HAP-1 (cell line): ENCODE results near the gene RGS6.
A peak's percentile ranks its signal among the peaks of the same experiment; 100 is the strongest.

Experiments used
- DNase-seq, 2 experiments: peaks; one replicate each; pipeline ENCODE4 v3.0.0-alpha.2; 2016 to 2020; ENCODE audit warnings: low spot score in 2 of 2
- H3K27me3 ChIP-seq: fragments of 250-450 bp; sonication (Bioruptor Pico); 2 replicates; pipeline ENCODE4 v1.5.1; 2020; ENCODE audit warnings: low read depth, mild to moderate bottlenecking, moderate library complexity
- H3K36me3 ChIP-seq: fragments of 250-450 bp; sonication (Bioruptor Pico); replicated peaks from 2 replicates; pipeline ENCODE4 v1.5.1; 2020; ENCODE audit warnings: mild to moderate bottlenecking
- H3K4me1 ChIP-seq: fragments of 250-450 bp; sonication (Bioruptor Pico); 2 replicates; pipeline ENCODE4 v1.5.1; 2020; ENCODE audit warnings: mild to moderate bottlenecking
- H3K4me3 ChIP-seq: fragments of 250-450 bp; sonication (Bioruptor Pico); 2 replicates; pipeline ENCODE4 v1.5.1; 2020; ENCODE audit warnings: mild to moderate bottlenecking, moderate library complexity
- H3K9me3 ChIP-seq: fragments of 250-450 bp; sonication (Bioruptor Pico); 2 replicates; pipeline ENCODE4 v1.5.1; 2020; ENCODE audit warnings: mild to moderate bottlenecking, moderate library complexity
- in situ Hi-C: fragments of 300-500 bp; cut with MboI; formaldehyde crosslinking; loops from 3 replicates; pipeline ENCODE4 v1.14.3; 2020; ENCODE audit warnings: low sequenced_read_pairs, inconsistent platforms, mixed read lengths

The RGS6 gene

DNA sequence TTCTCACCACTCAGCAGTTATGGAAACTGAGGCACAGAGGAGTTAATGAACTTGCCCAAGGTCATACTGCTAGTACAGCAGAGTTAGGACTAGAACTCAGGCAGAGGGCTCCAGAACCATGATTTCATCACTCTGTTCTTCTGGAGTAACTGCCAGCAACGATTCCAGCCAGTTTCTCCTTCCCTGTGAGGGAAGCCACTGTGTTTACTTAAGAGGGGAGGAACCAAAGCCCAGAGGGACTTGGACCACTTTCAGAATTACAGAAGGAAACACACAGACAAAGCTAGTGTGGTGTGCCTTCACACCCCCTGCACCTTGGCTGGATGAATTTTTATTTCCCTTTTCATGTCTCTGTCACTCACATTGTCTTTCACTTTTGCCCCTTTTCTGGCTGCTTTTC, 563.4 kb downstream of the RGS6 start:
- in situ Hi-C loops = no loop called here
- DNase-seq = no peak
- H3K36me3 ChIP-seq = no peaks in the 10 kb centered on the region
- no peaks in the 10 kb centered on the region for H3K9me3 ChIP-seq
- H3K4me3 ChIP-seq = no peak overlapping the region
- no peaks in the 10 kb centered on the region for H3K4me1 ChIP-seq
- H3K27me3 ChIP-seq = peaks cover 6% of the 10 kb centered on the region; the same call in 1 of the 2 replicates

DNA sequence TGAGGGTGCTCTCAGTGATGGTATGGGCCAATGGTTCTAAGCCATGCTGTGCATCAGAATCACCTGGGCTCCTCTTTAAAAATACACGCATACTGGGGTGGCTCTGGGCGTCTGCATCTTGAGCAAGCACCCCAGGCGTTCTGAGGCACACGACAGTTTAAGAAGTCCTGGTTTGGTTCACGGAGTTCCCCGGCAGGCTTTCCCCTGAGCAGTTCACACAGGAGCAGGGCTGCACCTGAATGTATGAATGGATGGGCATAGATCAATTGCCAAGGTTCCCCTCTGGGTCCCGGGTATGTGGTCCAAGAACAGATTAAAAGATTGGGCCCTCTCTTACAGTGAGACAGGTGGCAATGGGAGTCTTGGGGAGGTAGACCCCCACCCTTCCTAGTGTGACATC, 566.4 kb downstream of the RGS6 start:
- Histone ChIP-seq H3K36me3 (no peaks in the 10 kb centered on the region), H3K4me1 (no peaks in the 10 kb centered on the region), H3K9me3 (no peaks in the 10 kb centered on the region), H3K4me3 (no peak overlapping the region), H3K27me3 (peaks cover 6% of the 10 kb centered on the region; the same call in 1 of the 2 replicates)
- no peak for DNase-seq
- in situ Hi-C loops = no loop called here

DNA sequence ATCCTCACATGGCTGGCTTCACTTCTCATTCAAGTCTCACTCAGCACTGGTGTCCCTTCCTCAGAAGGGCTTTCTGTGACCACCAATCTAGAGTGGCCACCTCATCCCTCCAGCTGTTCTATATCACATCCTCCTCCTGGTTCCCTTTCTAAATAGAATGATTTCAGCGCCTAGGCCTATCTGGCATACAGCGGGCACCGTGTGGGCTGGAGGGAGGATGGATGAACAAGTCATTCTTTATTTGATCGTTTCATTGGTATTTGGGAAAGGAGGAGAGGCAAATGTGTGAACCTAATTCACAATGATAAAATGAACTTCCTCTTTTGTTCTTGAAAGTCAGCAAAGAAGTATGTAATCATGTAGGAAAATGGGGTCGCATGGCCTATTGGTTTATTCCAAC, 567.5 kb downstream of the RGS6 start:
- in situ Hi-C loops = loop anchor here (25.0 kb wide), 1 partner anchor 963 kb away; the partner anchor contains the start of gene NUMB
- no peak for DNase-seq
- H3K27me3 ChIP-seq = peaks cover 5% of the 10 kb centered on the region; the same call in 1 of the 2 replicates
- H3K36me3 ChIP-seq = no peaks in the 10 kb centered on the region
- H3K4me1 ChIP-seq = no peaks in the 10 kb centered on the region
- no peak overlapping the region for H3K4me3 ChIP-seq
- H3K9me3 ChIP-seq = no peaks in the 10 kb centered on the region

DNA sequence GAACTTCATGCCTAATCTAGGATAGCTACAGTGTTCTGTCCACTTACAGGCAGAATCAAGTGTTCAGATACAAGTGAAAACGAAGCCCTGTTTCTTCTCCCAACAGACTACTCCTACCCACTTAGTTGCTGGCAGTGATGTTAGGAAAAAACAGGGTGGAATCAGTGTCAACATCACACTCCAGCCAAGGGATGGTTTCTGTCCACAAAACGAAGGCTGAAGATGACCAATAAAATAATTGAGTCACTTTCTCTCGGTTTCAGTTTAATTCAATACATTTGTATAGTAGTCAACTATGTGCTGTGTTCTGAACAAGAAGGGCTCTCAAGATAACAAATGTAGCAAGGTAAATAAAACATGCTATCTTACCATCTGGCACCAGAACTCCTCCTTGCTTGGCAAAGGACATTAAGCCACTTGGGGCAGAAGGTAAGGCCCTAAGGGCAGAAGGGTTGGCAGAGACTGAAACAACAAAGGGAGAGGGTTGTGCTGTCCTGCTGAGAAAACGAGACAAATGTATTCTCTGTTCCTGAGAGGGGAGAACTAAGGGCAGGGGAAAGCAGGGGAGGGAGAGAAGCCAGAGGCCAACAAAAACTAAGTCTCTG, 568.1 kb downstream of the RGS6 start:
- DNase-seq = no peak
- Histone ChIP-seq H3K36me3 (no peaks in the 10 kb centered on the region), H3K4me1 (no peaks in the 10 kb centered on the region), H3K4me3 (no peak overlapping the region), H3K9me3 (no peaks in the 10 kb centered on the region), H3K27me3 (no peaks in the 10 kb centered on the region; the same call in 1 of the 2 replicates)
- in situ Hi-C loops = loop anchor here (25.0 kb wide), 1 partner anchor 962 kb away; the partner anchor contains the start of gene NUMB

DNA sequence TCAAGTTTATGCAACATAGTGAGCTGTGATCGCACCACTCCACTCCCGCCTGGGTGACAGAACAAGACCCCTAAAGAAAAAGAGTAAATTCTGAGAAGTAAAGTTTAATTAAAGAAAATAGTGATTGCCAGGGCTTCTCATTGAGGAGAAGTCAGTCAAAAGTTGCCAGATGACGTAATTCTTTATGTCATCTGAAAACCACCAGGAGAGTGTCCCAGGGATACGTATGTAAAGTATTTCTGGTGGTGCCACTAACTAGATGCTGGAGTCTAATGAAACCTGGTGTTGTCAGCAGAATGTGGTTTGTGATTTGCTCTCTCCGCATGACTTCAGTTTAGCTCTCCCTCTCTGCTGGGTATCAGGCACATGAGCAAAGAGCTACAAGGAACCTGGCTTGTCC, 569.2 kb downstream of the RGS6 start:
- DNase-seq = no peak
- in situ Hi-C loops = loop anchor here (25.0 kb wide), 1 partner anchor 961 kb away; the partner anchor contains the start of gene NUMB
- Histone ChIP-seq H3K27me3 (no peaks in the 10 kb centered on the region), H3K4me1 (no peaks in the 10 kb centered on the region), H3K4me3 (no peak overlapping the region), H3K36me3 (no peaks in the 10 kb centered on the region), H3K9me3 (no peaks in the 10 kb centered on the region)

DNA sequence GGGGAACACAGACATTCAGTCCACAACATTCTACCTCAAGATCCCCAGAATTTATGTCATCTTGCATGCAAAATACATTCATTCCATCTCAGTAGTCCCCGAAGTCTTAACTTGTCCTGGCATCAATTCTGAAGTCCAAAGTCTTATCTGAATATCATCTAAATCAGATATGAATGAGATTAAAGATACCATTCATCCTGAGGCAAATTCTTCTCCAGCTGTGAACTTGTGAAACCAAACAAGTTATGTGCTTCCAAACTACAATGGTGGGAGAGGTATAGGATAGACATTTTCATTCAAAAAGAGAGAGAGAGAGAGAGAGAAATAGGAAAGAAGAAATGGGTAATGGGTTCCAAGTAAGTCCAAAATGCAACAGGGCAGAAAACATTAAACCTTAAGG, 571.0 kb downstream of the RGS6 start:
- in situ Hi-C loops = loop anchor here (25.0 kb wide), 1 partner anchor 959 kb away; the partner anchor contains the start of gene NUMB
- no peaks in the 10 kb centered on the region for H3K27me3 ChIP-seq
- DNase-seq = no peak
- H3K4me1 ChIP-seq = no peaks in the 10 kb centered on the region
- H3K9me3 ChIP-seq = no peaks in the 10 kb centered on the region
- no peaks in the 10 kb centered on the region for H3K36me3 ChIP-seq
- no peak overlapping the region for H3K4me3 ChIP-seq

DNA sequence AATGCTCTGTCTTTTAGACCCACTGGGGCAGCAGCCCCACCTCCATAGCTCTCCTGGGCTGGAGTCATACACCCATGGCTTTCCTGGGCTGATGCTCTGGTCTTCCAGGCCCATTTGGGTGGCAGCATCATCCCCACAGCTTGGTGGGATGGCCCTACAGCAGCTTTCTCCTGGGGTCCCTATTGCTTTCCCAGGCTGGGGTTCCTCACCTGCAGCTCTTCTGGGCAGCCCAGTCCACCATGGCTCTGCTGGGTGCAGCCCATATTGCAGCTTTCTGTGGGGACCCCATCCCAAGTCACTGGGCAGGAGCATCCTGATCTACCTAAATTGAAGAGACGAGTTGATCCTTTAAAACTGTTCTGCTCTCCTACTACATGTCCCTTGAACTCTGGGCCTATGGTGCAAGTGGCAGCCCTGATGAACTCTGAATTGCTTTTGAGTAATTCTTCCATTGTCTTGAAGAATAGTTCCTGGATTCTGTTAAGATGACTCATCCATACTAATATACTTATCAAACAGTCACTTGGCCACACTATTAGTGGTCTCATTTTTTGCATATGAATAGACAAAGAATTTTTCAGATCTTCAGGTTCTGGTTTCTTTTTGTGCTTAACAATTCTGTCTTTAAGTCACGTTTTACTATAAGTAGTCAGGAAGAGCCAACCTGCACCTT, 571.6 kb downstream of the RGS6 start:
- peak in 1 of 2 experiments; percentile 39 for DNase-seq
- Histone ChIP-seq H3K36me3 (no peaks in the 10 kb centered on the region), H3K4me3 (no peak overlapping the region), H3K9me3 (no peaks in the 10 kb centered on the region), H3K4me1 (no peaks in the 10 kb centered on the region), H3K27me3 (no peaks in the 10 kb centered on the region)
- in situ Hi-C loops = loop anchor here (25.0 kb wide), 1 partner anchor 958 kb away; the partner anchor contains the start of gene NUMB

DNA sequence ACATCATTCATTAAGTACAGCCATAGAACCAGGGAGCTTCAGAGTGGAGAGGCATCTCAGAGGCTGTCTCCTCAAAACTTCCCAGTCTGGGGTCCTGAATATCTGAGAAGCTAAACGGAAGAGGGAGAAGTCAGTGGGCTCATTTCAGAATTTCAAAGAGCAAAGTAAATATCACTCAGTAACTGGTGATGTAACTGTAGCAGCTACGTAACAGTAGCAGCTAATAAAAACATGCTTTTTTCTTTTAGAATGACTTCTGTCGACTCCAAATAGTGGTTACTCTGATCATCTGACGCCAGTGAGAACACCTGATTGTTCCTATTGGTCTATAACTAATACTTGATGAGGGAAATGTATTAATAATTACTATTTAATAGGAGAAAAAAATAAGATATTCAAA, 578.3 kb downstream of the RGS6 start:
- Histone ChIP-seq H3K9me3 (no peaks in the 10 kb centered on the region), H3K4me3 (no peak overlapping the region), H3K36me3 (no peaks in the 10 kb centered on the region), H3K4me1 (no peaks in the 10 kb centered on the region), H3K27me3 (peaks cover 20% of the 10 kb centered on the region)
- in situ Hi-C loops = loop anchor here (25.0 kb wide), 1 partner anchor 952 kb away; the partner anchor contains the start of gene NUMB
- no peak for DNase-seq

DNA sequence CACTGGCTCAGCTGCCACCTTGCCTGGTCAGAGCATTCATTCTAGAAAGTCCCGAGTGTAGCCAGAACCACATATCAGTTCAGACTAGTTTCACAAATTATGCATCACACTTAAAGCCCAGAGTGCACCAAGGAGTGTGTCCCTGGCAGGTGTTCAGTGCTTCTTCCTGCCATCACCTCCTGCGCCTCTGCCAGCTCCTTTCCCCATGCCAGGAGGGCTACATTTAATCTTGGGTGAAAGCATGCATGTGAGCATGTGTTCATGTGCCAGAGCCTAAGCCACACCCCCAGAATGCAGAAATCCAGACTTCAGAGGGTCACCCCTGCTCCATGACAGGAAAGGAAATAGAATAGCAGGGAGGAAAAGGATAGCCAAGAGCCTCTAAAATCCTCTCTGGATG, 580.1 kb downstream of the RGS6 start:
- H3K27me3 ChIP-seq = peaks cover 20% of the 10 kb centered on the region
- DNase-seq = no peak
- in situ Hi-C loops = loop anchor here (25.0 kb wide), 1 partner anchor 950 kb away; the partner anchor contains the start of gene NUMB
- no peaks in the 10 kb centered on the region for H3K36me3 ChIP-seq
- H3K4me1 ChIP-seq = no peaks in the 10 kb centered on the region
- H3K4me3 ChIP-seq = no peak overlapping the region
- no peaks in the 10 kb centered on the region for H3K9me3 ChIP-seq

DNA sequence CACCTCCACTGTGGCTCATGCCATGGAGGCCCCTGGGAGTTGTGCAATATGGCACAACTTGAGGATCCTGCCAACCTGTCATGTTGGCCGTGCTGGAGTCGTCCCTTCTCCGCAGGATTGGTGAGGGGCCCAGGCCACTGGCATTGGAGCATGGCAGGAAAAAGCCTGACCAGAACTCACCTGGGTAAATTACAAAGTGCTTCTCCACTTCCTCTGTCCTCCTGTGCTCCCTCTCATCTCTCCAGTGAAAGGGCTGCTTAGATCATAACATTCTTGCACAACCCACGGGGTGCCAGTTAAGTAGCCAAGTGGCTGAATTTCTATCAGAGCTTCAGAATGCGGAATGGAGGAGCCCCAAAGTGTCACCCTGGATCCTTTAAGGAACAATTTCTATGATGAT, 580.7 kb downstream of the RGS6 start:
- no peak for DNase-seq
- Histone ChIP-seq H3K4me3 (no peak overlapping the region), H3K27me3 (peaks cover 20% of the 10 kb centered on the region), H3K4me1 (no peaks in the 10 kb centered on the region), H3K9me3 (no peaks in the 10 kb centered on the region), H3K36me3 (no peaks in the 10 kb centered on the region)
- in situ Hi-C loops = loop anchor here (25.0 kb wide), 1 partner anchor 949 kb away; the partner anchor contains the start of gene NUMB

DNA sequence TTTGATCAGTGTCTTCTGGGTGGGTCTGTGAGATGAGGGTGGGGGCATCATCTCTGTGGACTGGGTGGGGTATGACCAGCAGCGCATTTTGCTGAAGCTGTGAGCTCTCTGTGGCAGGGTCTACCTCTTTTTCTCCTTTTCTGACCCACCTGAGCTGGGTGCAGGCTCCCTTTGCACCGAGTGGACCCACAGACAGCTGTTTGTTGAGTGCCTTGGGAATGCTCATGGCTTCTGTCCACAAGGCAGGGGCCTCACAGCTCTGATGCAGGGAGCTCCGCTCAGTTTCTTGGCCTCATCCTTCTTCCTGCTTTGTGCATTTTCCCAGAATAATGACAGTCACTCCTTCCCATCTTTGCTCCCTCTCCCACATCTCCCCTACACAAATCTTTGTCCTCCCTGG, 581.1 kb downstream of the RGS6 start:
- DNase-seq = no peak
- no peaks in the 10 kb centered on the region for H3K36me3 ChIP-seq
- in situ Hi-C loops = loop anchor here (25.0 kb wide), 1 partner anchor 949 kb away; the partner anchor contains the start of gene NUMB
- H3K4me3 ChIP-seq = no peak overlapping the region
- H3K4me1 ChIP-seq = no peaks in the 10 kb centered on the region
- H3K9me3 ChIP-seq = no peaks in the 10 kb centered on the region
- peaks cover 20% of the 10 kb centered on the region for H3K27me3 ChIP-seq

DNA sequence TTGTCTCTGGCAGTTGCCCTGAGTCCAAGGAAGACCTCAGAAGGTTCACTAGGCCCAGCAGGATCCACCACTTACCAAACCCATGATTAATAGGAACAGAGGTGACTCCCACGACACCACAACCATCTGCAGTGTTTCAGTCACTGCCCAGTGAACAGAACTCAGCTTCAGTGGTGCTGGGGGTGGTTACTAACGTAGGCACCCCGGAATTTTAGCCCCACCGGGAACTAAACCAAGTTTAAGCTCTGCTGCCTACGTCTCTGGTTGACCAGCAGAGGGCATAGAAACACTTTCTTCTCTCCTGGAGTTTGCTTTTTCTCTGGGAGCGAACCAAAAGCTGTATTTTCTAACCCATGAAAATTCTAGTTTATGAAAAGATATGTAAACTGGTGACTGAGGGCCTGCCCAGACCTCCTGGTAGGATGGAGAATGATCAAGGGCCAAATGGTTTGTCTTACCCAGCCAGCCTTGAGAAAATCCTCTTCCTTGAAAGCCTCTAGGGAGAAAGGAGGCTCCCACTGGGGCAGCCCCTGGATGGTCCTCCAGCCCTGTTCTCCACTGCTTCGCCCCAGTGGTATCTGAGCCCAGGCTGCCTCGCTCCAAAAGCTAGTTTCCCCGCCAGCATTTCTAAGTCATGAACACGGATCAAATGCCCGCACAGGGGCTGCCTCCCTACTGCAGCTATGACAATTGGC, 581.9 kb downstream of the RGS6 start:
- DNase-seq = peak in 1 of 2 experiments; percentile 26

DNA sequence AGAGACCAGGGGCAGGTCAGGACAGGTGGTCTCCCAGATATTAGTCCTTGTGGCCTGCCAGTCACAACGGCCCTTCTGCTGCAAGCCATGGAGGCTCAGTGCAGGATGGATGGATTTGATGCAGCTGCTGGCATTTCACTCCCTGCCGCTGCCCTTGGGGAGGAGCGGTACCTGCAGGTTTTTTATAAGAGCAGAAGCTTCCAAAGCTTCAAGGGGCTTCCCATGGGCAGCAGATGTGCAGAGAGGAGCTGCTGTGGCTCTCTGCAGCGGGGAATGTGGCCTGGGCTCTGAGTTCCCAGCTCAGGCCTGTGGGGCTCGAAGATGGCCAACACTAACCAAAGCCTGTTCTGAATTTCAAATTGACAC, 582.4 kb downstream of the RGS6 start:
- H3K4me1 ChIP-seq = no peaks in the 10 kb centered on the region
- H3K36me3 ChIP-seq = no peaks in the 10 kb centered on the region
- no peak overlapping the region for H3K4me3 ChIP-seq
- H3K27me3 ChIP-seq = peaks cover 20% of the 10 kb centered on the region
- no peaks in the 10 kb centered on the region for H3K9me3 ChIP-seq
- DNase-seq = no peak
- in situ Hi-C loops = loop anchor here (5.0 to 25.0 kb wide), 2 partner anchors 383 to 948 kb away; partner anchors contain the start of gene NUMB

More for the DNA sequence above, 581.9 kb downstream of the RGS6 start:
- in situ Hi-C loops = loop anchor here (25.0 kb wide), 1 partner anchor 948 kb away; the partner anchor contains the start of gene NUMB
- Histone ChIP-seq H3K36me3 (no peaks in the 10 kb centered on the region), H3K4me1 (no peaks in the 10 kb centered on the region), H3K27me3 (peaks cover 20% of the 10 kb centered on the region), H3K9me3 (no peaks in the 10 kb centered on the region), H3K4me3 (no peak overlapping the region)
